GM23338 (cell line): ENCODE data around the gene ANKRD65. TPM values are rescaled to one million over a fixed set of nuclear protein-coding genes. Genes with fewer than 3 reads are reported as not detected.
"Not testable (repeated sequence)": the region's sequence is repeated elsewhere in the genome, so short reads cannot be mapped to it uniquely, and the experiment has no call there.

Experiments
- ATAC-seq: fragments of 200-7000 bp; cut with Tn5 transposase; 3 replicates; pipeline ENCODE4 v1.9.1; 2020
- DNase-seq: peaks from one replicate; pipeline ENCODE4 v3.0.0-alpha.2; 2015; ENCODE audit warnings: low spot score
- H2AFZ ChIP-seq: fragments of 200-600 bp; sonication (generic); 2 replicates; pipeline ENCODE4 v1.8.0; 2016; ENCODE audit warnings: antibody characterized with exemption, mild to moderate bottlenecking, moderate library complexity
- H3F3A ChIP-seq: fragments of 200-600 bp; sonication (generic); replicated peaks from 2 replicates; pipeline ENCODE4 v1.8.0; 2017; ENCODE audit warnings: antibody characterized with exemption, mixed run types, low read depth
- H3K27ac ChIP-seq: fragments of 200-600 bp; sonication (generic); 2 replicates; pipeline ENCODE4 v1.6.1; 2016; ENCODE audit warnings: low read depth
- H3K27me3 ChIP-seq: fragments of 200-600 bp; sonication (generic); 2 replicates; pipeline ENCODE4 v1.8.0; 2016; ENCODE audit warnings: mild to moderate bottlenecking, mixed run types, moderate library complexity; ENCODE audit not compliant: insufficient read depth
- H3K36me3 ChIP-seq: fragments of 200-600 bp; sonication (generic); 2 replicates; pipeline ENCODE4 v1.8.0; 2016; ENCODE audit warnings: mild to moderate bottlenecking; ENCODE audit not compliant: insufficient read depth
- H3K4me1 ChIP-seq: fragments of 200-600 bp; sonication (generic); 2 replicates; pipeline ENCODE4 v1.8.0; 2016; ENCODE audit warnings: mild to moderate bottlenecking, moderate library complexity; ENCODE audit not compliant: insufficient read depth
- H3K4me2 ChIP-seq: fragments of 200-600 bp; sonication (generic); 2 replicates; pipeline ENCODE4 v1.7.1; 2017; ENCODE audit warnings: mixed run types
- H3K4me3 ChIP-seq: fragments of 200-600 bp; sonication (generic); 2 replicates; pipeline ENCODE4 v1.6.1; 2016; ENCODE audit warnings: mixed run types
- H3K79me2 ChIP-seq: fragments of 200-600 bp; sonication (generic); replicated peaks from 2 replicates; pipeline ENCODE4 v1.8.0; 2017; ENCODE audit warnings: mild to moderate bottlenecking; ENCODE audit not compliant: insufficient read depth
- H3K9me2 ChIP-seq: fragments of 200-600 bp; sonication (generic); 2 replicates; pipeline ENCODE4 v1.8.0; 2017; ENCODE audit not compliant: insufficient read depth
- H4K20me1 ChIP-seq: fragments of 200-600 bp; sonication (generic); replicated peaks from 2 replicates; pipeline ENCODE4 v1.8.0; 2017; ENCODE audit warnings: mild to moderate bottlenecking; ENCODE audit not compliant: insufficient read depth
- H3K27ac Mint-ChIP-seq: 2 replicates; pipeline ENCODE4 v1.8.0; 2020; ENCODE audit warnings: inconsistent platforms, mild to moderate bottlenecking, moderate library complexity, mixed read lengths
- H3K27me3 Mint-ChIP-seq: 3 replicates; pipeline ENCODE4 v1.8.0; 2022; ENCODE audit warnings: low read depth, mild to moderate bottlenecking, moderate library complexity, mixed read lengths, inconsistent platforms; ENCODE audit not compliant: insufficient read depth, poor library complexity
- H3K36me3 Mint-ChIP-seq: 3 replicates; pipeline ENCODE4 v1.8.0; 2021; ENCODE audit warnings: low read depth, mild to moderate bottlenecking, inconsistent platforms, moderate library complexity, mixed read lengths
- H3K4me1 Mint-ChIP-seq: 3 replicates; pipeline ENCODE4 v1.8.0; 2020; ENCODE audit warnings: mild to moderate bottlenecking, inconsistent platforms, mixed read lengths
- H3K4me3 Mint-ChIP-seq: 3 replicates; pipeline ENCODE4 v1.8.0; 2021; ENCODE audit warnings: moderate library complexity, mild to moderate bottlenecking, inconsistent platforms, mixed read lengths
- H3K9me3 Mint-ChIP-seq: 3 replicates; pipeline ENCODE4 v1.8.0; 2020; ENCODE audit warnings: moderate library complexity, mild to moderate bottlenecking, inconsistent platforms, mixed read lengths
- CREB1 ChIP-seq: fragments of 250-450 bp; sonication (Bioruptor Pico); IDR thresholded peaks from 2 replicates; pipeline ENCODE4 v1.5.0; 2020; ENCODE audit warnings: low read depth, mild to moderate bottlenecking, moderate library complexity
- CTCF ChIP-seq, 2 experiments: fragments of 200-600 bp in 1 of 2; sonication (generic) in 1 of 2; conservative IDR thresholded peaks; 2 replicates each; pipeline versions ENCODE4 v1.5.1 to v1.6.1; 2016 to 2017; ENCODE audit warnings: antibody characterized with exemption in 2 of 2, low read depth in 2 of 2, mild to moderate bottlenecking in 2 of 2, moderate library complexity in 1 of 2
- EZH2 ChIP-seq: fragments of 200-600 bp; sonication (generic); IDR thresholded peaks from one replicate; pipeline ENCODE4 v1.8.0; 2017; ENCODE audit warnings: antibody characterized with exemption, mild to moderate bottlenecking, low read depth; ENCODE audit not compliant: unreplicated experiment
- EZH2phosphoT487 ChIP-seq: fragments of 200-600 bp; sonication (generic); IDR thresholded peaks from one replicate; pipeline ENCODE4 v1.8.1; 2018; ENCODE audit warnings: antibody characterized with exemption; ENCODE audit not compliant: unreplicated experiment
- JUNB ChIP-seq: IDR thresholded peaks from one replicate; pipeline ENCODE4 v1.6.1; 2016; ENCODE audit warnings: antibody characterized with exemption; ENCODE audit not compliant: unreplicated experiment
- POLR2AphosphoS5 ChIP-seq: IDR thresholded peaks from 2 replicates; pipeline ENCODE4 v1.6.1; 2016; ENCODE audit warnings: antibody characterized with exemption, low read depth
- REST ChIP-seq: IDR thresholded peaks from one replicate; pipeline ENCODE4 v1.6.1; 2018; ENCODE audit warnings: antibody characterized with exemption; ENCODE audit not compliant: unreplicated experiment
- ZNF114 ChIP-seq: fragments of 250-450 bp; sonication (Bioruptor Pico); IDR thresholded peaks from 2 replicates; pipeline ENCODE4 v1.5.0; 2020; ENCODE audit warnings: mild to moderate bottlenecking, moderate library complexity
- ZNF331 ChIP-seq: fragments of 250-450 bp; sonication (Bioruptor Pico); IDR thresholded peaks from 2 replicates; pipeline ENCODE4 v1.5.0; 2020; ENCODE audit warnings: low read depth, mild to moderate bottlenecking, moderate library complexity
- ZNF462 ChIP-seq: fragments of 250-450 bp; sonication (Bioruptor Pico); IDR thresholded peaks from 2 replicates; pipeline ENCODE4 v1.5.0; 2020; ENCODE audit warnings: mild to moderate bottlenecking, moderate library complexity
- polyA plus RNA-seq: library from polyadenylated mRNA; unstranded; fragments of >200 nt; fragmentation: Nextera tagmentation; extraction: Ambion mirVana; gene quantifications from 2 replicates; pipeline ENCODE4 v1.2.1, GENCODE V29; 2016
- total RNA-seq: library from RNA; depleted of rRNA; stranded (reverse); fragments of >200 nt; shearing (Covaris generic); gene quantifications from 2 replicates; pipeline ENCODE4 v1.2.3, GENCODE V29; 2014

The ANKRD65 gene
- total and polyA plus RNA-seq, 2 experiments from 2014 or later = 1.6 to 1.7 TPM

- not testable (repeated sequence) for H4K20me1 ChIP-seq, H2AFZ ChIP-seq, H3K4me3 ChIP-seq, H3K4me1 ChIP-seq, H3K4me2 ChIP-seq, ATAC-seq, H3K27ac Mint-ChIP-seq, DNase-seq, H3K36me3 Mint-ChIP-seq, H3K4me3 Mint-ChIP-seq, H3K27ac ChIP-seq, H3K9me3 Mint-ChIP-seq, H3K36me3 ChIP-seq, H3K9me2 ChIP-seq, H3K4me1 Mint-ChIP-seq, H3K27me3 ChIP-seq
- peaks cover 12% of the 10 kb centered on the region for H3K27me3 Mint-ChIP-seq
- peaks cover 13% of the 10 kb centered on the region for H3F3A ChIP-seq
- peaks cover 11% of the 10 kb centered on the region for H3K79me2 ChIP-seq
These were observed 47.3 kb upstream of the ANKRD65 start for GRCh38 chr1:1468196-1468985.

- Mint-ChIP-seq H3K27ac (no peak overlapping the region), H3K36me3 (no peaks in the 10 kb centered on the region)
- TF ChIP-seq CREB1 (no peak), REST (no peak), EZH2 (no peak), EZH2phosphoT487 (no peak), CTCF (conservative IDR thresholded peaks at IDR 0.05; ENCODE audit: low read depth in 2 of 2) (no peak), ZNF114 (CRISPR knock-in tag) (no peak), ZNF462 (no peak), ZNF331 (CRISPR knock-in tag) (no peak), POLR2AphosphoS5 (no peak), JUNB (no peak)
These were observed 42.2 kb upstream of the ANKRD65 start for GRCh38 chr1:1463312-1463711.

More at GRCh38 chr1:1463312-1463711, 42.2 kb upstream of the ANKRD65 start:
- Histone ChIP-seq H3K27me3 (no peaks in the 10 kb centered on the region), H3K9me2 (no peaks in the 10 kb centered on the region), H3K4me2 (no peak overlapping the region), H3K4me3 (no peak overlapping the region), H3K4me1 (no peaks in the 10 kb centered on the region), H2AFZ (no peak overlapping the region), H3K27ac (no peak overlapping the region), H3K79me2 (no peaks in the 10 kb centered on the region), H3K36me3 (no peaks in the 10 kb centered on the region), H3F3A (no peaks in the 10 kb centered on the region), H4K20me1 (no peaks in the 10 kb centered on the region)
- H3K4me3 Mint-ChIP-seq = no peak overlapping the region
- DNase-seq = no peak
- no peaks in the 10 kb centered on the region for H3K9me3 Mint-ChIP-seq
- no peaks in the 10 kb centered on the region for H3K4me1 Mint-ChIP-seq
- ATAC-seq = no peak
- H3K27me3 Mint-ChIP-seq = peaks cover 3% of the 10 kb centered on the region
